Motor neuron (in vitro differentiated cells): Measurements from ENCODE around the gene GCK. TPM values are rescaled to one million over a fixed set of nuclear protein-coding genes. Genes with fewer than 3 reads are reported as not detected.

Experiments
- ATAC-seq, 8 experiments: fragments of 200-7000 bp; cut with Tn5 transposase; replicated peaks in 6 of 8; 2 replicates each; pipeline ENCODE4 v1.8.0; 2021; ENCODE audit warnings: mild to moderate bottlenecking in 8 of 8, moderate library complexity in 8 of 8
- H3K27ac ChIP-seq, 2 donors: fragments of 250-450 bp; sonication (Bioruptor Pico); 2 replicates each; pipeline ENCODE4 v1.9.0; 2021; ENCODE audit warnings: antibody characterized with exemption in 2 of 2, mild to moderate bottlenecking in 2 of 2, moderate library complexity in 1 of 2
- H3K4me1 ChIP-seq, 2 donors: fragments of 250-450 bp; sonication (Bioruptor Pico); replicated peaks in 1 of 2; 2 replicates each; pipeline ENCODE4 v1.6.1; 2021; ENCODE audit warnings: antibody characterized with exemption in 2 of 2, mild to moderate bottlenecking in 2 of 2, moderate library complexity in 1 of 2
- H3K4me3 ChIP-seq, 5 donors: fragments of 250-450 bp; sonication (Bioruptor Pico); 2 replicates each; pipeline ENCODE4 v1.9.0; 2021; ENCODE audit warnings: antibody characterized with exemption in 5 of 5, mild to moderate bottlenecking in 5 of 5, moderate library complexity in 4 of 5
- WGBS, 10 experiments: fragments of 450-650 bp; shearing (Covaris generic); methylation state at CpG; one replicate each; pipeline ENCODE4 v1.0.0; 2022; 5-methylcytosine and 5-hydroxymethylcytosine counted together
- in situ Hi-C, 9 experiments: fragments of 400-800 bp; cut with MboI; loops; one replicate each; pipeline ENCODE4 v1.15.0; 2021; ENCODE audit warnings: low sequenced_read_pairs in 9 of 9, low pct_unique_long_range_greater_than_20kb in 2 of 9; ENCODE audit not compliant: unreplicated experiment in 9 of 9
- total RNA-seq, 8 experiments: library from RNA; unstranded; fragments of 300-600 nt; gene quantifications; 2 replicates each; pipeline versions ENCODE4 v1.2.3 to v1.2.4, GENCODE V29; 2022

Gene GCK
- total RNA-seq, 8 experiments from 2014 or later, result 0.31 to 5.1 (median 2.5) TPM

DNA sequence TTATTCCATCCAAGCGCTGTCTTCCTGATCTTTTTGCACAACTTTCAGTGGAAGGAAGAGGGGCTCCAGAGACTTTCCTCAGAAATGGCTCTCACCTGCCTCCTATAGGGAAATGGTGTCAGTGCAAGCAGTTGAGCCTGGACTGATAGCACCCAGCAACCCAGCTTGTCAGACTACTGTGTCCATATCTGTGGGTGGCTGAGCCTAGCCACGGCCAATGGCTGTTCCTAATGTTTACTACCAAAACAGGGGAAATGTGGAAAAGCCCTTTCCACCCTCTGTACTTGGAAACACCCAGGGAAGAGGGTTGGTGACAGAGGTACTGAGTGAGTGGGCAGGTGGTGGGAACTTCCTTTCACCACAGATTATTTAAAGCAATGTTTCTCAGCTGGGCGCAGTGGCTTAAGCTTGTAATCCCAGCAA lies 7.2 kb upstream of the GCK start:
- in situ Hi-C loops, result loop anchor here in 1 of 9 experiments (10.0 kb wide), 1 partner anchor 72 kb away; the partner anchor contains the start of gene POLD2
- ATAC-seq, result peak in 4 of 8 experiments; percentile 21 to 51 (median 36)
- Histone ChIP-seq H3K4me3 (no peak overlapping the region), H3K27ac (no peak overlapping the region), H3K4me1 (no peaks in the 10 kb centered on the region)
- 10 to 63% (median 37%) methylated on average over 1 to 3 of the region's 3 CpGs; no CpG with 5 or more reads in 4 of the 10 experiments for WGBS, 10 experiments

- Histone ChIP-seq H3K4me1 (no peaks in the 10 kb centered on the region), H3K27ac (no peak overlapping the region), H3K4me3 (no peak overlapping the region)
- ATAC-seq, result peak in 1 of 8 experiments; percentile 11
- WGBS, 10 experiments, result 0 to 89% (median 35%) methylated on average over 1 of the region's 1 CpG; no CpG with 5 or more reads in 4 of the 10 experiments
- in situ Hi-C loops, result loop anchor here in 1 of 9 experiments (10.0 kb wide), 1 partner anchor 71 kb away; the partner anchor contains the start of gene POLD2
These were observed 6.7 kb upstream of the GCK start for GRCh38 chr7:44195889-44196288.

GRCh38 chr7:44194562-44195145 lies 5.4 kb upstream of the GCK start:
- no peak overlapping the region for H3K4me3 ChIP-seq
- WGBS, 10 experiments, result 29 to 92% (median 67%) methylated on average over 1 to 2 of the region's 3 CpGs; no CpG with 5 or more reads in 5 of the 10 experiments
- no peak for ATAC-seq
- no peak overlapping the region for H3K27ac ChIP-seq
- in situ Hi-C loops, result loop anchor here in 1 of 9 experiments (10.0 kb wide), 1 partner anchor 70 kb away; the partner anchor contains the start of gene POLD2
- peaks cover 2 to 3% of the 10 kb centered on the region in 2 donors for H3K4me1 ChIP-seq

DNA sequence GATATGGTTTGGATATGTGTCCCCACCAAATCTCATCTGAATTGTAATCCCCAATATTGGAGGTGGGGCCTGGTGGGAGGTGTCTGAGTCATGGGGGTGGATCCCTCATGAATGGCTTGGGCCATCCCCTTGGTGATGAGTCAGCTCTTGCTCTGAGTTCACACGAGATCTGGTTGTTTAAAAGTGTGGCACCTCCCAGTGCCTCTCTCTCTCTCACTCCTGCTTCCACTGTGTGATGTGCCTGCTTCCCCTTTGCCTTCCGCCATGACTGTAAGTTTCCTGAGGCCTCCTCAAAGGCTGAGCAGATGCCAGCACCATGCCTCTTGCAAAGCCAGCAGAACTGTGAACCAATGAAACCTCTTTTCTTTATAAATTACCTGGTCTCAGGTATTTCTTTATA lies 4.8 kb upstream of the GCK start:
- peak in 4 of 8 experiments; percentile 10 to 77 (median 48) for ATAC-seq
- H3K4me1 ChIP-seq, result peaks cover 8 to 9% of the 10 kb centered on the region in 2 donors
- WGBS, 10 experiments, result 50 to 100% (median 86%) methylated on average over 1 to 2 of the region's 2 CpGs; no CpG with 5 or more reads in 6 of the 10 experiments
- no peak overlapping the region for H3K4me3 ChIP-seq
- in situ Hi-C loops, result loop anchor here in 1 of 9 experiments (10.0 kb wide), 1 partner anchor 69 kb away; the partner anchor contains the start of gene POLD2
- no peak overlapping the region for H3K27ac ChIP-seq

DNA sequence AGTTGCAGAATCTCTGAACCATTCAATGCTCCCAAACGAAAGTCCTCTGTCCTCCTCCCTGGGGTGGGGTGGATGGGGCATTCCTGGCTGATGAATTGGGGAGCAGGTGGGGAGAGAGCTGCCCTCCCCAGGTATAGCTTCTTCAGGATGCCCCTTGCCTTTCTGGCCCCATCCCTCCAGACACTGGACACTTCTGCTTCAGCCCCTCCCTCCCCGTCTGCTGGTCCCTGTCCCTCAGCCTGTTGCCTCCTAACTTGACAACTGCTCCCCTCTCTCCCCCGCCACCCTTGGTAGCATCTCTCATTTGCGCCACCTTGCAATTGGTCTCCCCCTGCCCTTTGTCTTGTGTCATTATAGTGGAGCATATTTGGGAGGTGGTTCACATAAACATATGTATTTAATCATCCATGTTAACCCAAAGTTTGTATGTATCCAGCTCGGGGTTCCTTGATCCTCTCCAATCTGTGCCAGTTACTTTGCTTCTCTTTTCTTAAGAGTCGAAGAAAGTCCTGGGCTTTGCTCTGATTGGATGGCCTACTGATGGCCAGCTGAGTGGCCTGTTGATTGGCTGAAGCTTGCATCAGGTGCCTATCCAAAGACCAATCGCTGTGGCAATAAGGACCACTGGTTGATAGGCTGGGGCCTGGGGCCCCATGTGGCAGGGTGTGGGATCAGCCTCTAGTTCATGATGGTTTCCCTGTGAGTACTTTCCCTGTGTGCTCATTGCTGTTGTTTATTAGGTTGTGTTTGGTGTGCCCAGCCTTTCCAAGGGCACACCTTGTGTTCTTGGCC lies 4.0 kb upstream of the GCK start:
- Histone ChIP-seq H3K27ac (no peak overlapping the region), H3K4me1 (peaks cover 15 to 17% of the 10 kb centered on the region in 2 donors), H3K4me3 (no peak overlapping the region)
- in situ Hi-C loops, result loop anchor here in 1 of 9 experiments (10.0 kb wide), 1 partner anchor 68 kb away; the partner anchor contains the start of gene POLD2
- peak in 1 of 8 experiments; percentile 14 for ATAC-seq
- WGBS, 10 experiments, result 71 to 100% (median 82%) methylated on average over 1 to 3 of the region's 7 CpGs; no CpG with 5 or more reads in 6 of the 10 experiments

GRCh38 chr7:44191171-44191570 lies 1.9 kb upstream of the GCK start:
- no peak for ATAC-seq
- H3K4me1 ChIP-seq, result peaks cover 15 to 21% of the 10 kb centered on the region in 2 donors
- 20 to 93% (median 89%) methylated on average over 3 to 5 of the region's 5 CpGs; no CpG with 5 or more reads in 1 of the 10 experiments for whole genome bisulfite sequencing, 10 experiments
- H3K4me3 ChIP-seq, result no peak overlapping the region
- H3K27ac ChIP-seq, result no peak overlapping the region
- in situ Hi-C loops, result loop anchor here in 1 of 9 experiments (10.0 kb wide), 1 partner anchor 66 kb away; the partner anchor contains the start of gene POLD2

- ATAC-seq, result no peak
- peaks cover 15 to 21% of the 10 kb centered on the region in 2 donors for H3K4me1 ChIP-seq
- H3K4me3 ChIP-seq, result no peak overlapping the region
- 39 to 100% (median 87%) methylated on average over 1 to 9 of the region's 14 CpGs for WGBS, 10 experiments
- H3K27ac ChIP-seq, result no peak overlapping the region
- in situ Hi-C loops, result loop anchor here in 1 of 9 experiments (10.0 kb wide), 1 partner anchor 65 kb away; the partner anchor contains the start of gene POLD2
These were observed 994 bp upstream of the GCK start for GRCh38 chr7:44189993-44190872.

DNA sequence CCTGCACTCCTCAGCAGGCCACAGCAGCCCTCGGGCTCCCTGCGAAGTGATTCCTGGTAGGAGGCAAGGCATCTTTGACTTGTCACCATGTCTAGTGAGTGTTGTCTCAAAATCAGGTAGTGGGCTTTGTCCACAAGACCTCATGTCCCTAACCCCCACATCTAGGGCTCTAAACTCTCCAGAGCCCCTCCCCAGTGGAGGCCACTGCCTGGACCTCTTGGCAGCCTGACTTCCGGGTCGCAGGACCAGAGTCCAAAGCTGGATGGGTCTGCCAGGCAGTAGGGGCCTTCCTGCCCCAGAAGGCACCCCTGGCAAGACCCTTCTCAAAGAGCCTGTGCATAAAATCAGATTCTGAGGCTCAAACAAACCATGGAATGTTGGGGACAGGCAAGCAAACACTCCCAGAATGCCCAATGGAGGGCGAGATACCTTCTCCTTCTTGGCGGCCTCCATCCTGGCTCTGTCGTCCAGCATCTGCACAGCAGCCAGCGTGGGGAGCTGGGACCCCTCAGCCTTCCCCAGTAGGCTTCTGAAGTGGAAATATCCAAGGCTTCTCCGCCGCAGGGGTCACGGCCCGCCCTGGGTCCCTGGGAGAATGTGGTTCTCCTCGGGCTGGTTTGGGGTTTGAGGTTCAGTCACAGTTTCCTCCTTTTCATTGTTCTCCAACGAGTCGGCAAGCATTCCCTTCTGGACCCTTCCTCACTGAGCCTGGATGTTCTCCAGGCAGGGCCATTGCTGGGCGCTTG lies 586 bp downstream of the GCK start:
- ATAC-seq, result no peak
- Histone ChIP-seq H3K27ac (peak overlapping the region; percentile 18 to 34), H3K4me1 (peaks cover 15 to 21% of the 10 kb centered on the region in 2 donors), H3K4me3 (no peak overlapping the region)
- 72 to 100% (median 84%) methylated on average over 1 to 9 of the region's 16 CpGs; no CpG with 5 or more reads in 3 of the 10 experiments for WGBS, 10 experiments
- in situ Hi-C loops, result no loop called here

DNA sequence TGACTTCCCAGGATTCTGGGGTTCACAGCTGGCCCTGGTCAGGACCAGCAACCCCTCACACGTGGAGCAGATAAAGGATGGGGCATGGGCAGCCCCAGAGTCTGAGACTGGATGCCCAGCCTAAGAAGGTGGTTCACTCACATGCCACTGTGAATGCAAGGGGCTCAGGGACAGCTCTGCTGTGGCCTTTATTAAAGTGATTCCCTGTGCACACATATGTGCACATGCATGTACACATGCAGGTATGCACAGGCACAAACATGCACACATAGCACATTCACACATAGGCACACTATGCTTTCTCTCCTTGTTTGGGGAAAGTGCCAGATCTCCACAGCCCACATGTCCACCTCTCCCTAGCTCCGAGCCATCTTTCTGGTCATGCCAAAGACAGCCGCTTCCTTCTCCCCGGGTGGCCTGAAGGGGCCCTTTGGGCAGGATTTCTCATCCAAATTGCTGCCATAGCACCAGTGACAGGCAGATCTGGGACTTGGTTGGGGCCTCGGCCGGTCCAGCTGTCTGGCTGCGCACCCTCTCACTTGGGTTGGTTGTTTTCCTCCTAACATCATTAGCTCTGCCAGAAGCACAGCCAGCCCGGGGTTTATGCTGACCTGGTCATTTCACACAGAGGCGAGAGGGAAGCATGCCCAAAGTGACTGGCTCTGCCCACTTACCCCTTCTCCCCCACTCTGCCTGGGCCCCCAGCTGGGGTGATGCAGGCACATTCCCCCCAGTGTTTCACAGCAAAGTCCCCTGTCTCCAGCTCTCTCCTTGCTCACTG lies 1.4 kb downstream of the GCK start:
- no peak overlapping the region for H3K4me3 ChIP-seq
- in situ Hi-C loops, result no loop called here

GRCh38 chr7:44186736-44187135 lies 2.5 kb downstream of the GCK start:
- ATAC-seq, result no peak
- Histone ChIP-seq H3K27ac (no peak overlapping the region), H3K4me1 (peaks cover 15 to 21% of the 10 kb centered on the region in 2 donors), H3K4me3 (no peak overlapping the region)
- 20 to 100% (median 78%) methylated on average over 1 to 4 of the region's 5 CpGs; no CpG with 5 or more reads in 4 of the 10 experiments for WGBS, 10 experiments
- in situ Hi-C loops, result no loop called here

More for the DNA sequence above, 1.4 kb downstream of the GCK start:
- Histone ChIP-seq H3K4me1 (peaks cover 15 to 21% of the 10 kb centered on the region in 2 donors), H3K27ac (no peak overlapping the region)
- ATAC-seq, result no peak
- 100% methylated on average over 1 of the region's 9 CpGs; no CpG with 5 or more reads in 9 of the 10 experiments for WGBS, 10 experiments

DNA sequence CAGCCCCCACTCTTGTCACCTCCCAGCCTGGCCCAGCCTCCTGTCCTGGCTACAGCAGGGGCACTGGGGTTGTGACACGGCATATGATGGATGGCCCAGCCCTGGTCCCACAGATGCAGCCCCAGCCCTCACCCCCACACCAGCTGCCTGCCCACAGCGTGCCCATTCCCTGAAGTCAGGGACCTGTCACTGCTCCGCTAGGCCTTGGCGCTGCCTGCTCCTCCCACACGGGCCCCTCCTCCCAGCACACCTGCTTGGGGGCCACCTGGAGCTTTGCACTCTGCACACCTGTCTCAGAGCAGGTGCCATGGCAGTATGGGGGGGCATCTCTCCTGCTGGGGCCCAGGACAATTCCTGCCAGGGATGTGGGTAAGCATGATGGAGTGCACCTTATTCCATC lies 3.5 kb downstream of the GCK start:
- in situ Hi-C loops, result no loop called here
- Histone ChIP-seq H3K27ac (no peak overlapping the region), H3K4me3 (no peak overlapping the region), H3K4me1 (peaks cover 15 to 21% of the 10 kb centered on the region in 2 donors)
- no peak for ATAC-seq
- WGBS, 10 experiments, result 100% methylated on average over 3 of the region's 5 CpGs; no CpG with 5 or more reads in 9 of the 10 experiments
